Posterior cingulate gyrus (tissue), 11 donors: Measurements from ENCODE around the gene EVC.

Experiments used
- DNase-seq, 10 donors: peaks; one replicate each; pipeline versions ENCODE4 v3.0.0 to v3.0.0-alpha.2; 2020 to 2021; ENCODE audit warnings: mixed read lengths in 3 of 10
- intact Hi-C: fragments of 100-400 bp; cut with DNase I; formaldehyde crosslinking; loops from one replicate; pipeline ENCODE4 v1.15.1; 2023

Gene EVC

GRCh38 chr4:5730436-5730835 is 19.4 kb downstream of the EVC start:
- intact Hi-C loops, result no loop called here
- DNase-seq, result peak in 1 of 10 donors; percentile 21

GRCh38 chr4:5730993-5731990 is 20.3 kb downstream of the EVC start:
- intact Hi-C loops, result no loop called here
- peak in 1 of 10 donors; percentile 78 for DNase-seq

DNA sequence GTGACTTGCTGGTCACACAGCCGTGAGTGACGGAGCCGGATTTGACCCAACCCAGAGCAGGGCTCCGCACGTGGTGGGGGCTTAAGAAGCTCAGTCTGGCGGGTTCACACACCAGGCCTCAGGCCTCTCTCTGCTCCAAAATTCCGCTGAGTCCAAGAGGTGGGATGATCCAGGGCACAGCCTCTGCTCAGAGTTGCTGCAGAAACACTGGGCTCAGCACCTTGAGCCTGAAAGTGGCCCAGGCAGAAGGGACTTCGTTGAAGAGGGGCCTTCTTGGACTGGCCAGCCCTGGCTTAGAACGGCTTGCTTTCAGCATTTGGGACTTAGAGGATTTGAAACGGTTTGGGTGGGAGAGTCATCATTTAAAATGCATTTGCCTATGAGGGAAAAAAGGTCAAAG is 21.2 kb downstream of the EVC start:
- intact Hi-C loops, result no loop called here
- peak in 1 of 10 donors; percentile 52 for DNase-seq

DNA sequence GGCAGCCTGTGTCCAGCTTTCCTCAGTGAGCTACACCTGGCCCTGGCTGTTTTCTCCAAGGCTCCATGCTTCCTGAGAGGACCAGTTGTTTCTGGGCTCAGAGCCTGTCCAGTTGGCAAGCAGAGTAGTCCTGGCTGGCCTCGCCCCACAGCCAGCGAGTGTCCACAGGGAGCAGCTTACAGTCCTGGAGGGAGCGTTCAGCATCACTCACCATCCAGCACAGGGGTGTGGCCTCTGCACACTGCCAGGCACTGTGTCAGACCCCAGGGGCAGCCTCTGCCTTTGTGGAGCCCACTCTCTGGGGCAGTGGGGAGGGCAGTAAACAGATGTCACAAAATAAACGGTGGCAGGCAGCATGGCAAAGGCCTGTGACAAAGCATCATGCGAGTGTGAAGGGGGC is 23.9 kb downstream of the EVC start:
- intact Hi-C loops, result no loop called here
- peak in 1 of 10 donors; percentile 75 for DNase-seq

GRCh38 chr4:5735463-5735862 is 24.5 kb downstream of the EVC start:
- DNase-seq, result no peak
- intact Hi-C loops, result no loop called here

DNA sequence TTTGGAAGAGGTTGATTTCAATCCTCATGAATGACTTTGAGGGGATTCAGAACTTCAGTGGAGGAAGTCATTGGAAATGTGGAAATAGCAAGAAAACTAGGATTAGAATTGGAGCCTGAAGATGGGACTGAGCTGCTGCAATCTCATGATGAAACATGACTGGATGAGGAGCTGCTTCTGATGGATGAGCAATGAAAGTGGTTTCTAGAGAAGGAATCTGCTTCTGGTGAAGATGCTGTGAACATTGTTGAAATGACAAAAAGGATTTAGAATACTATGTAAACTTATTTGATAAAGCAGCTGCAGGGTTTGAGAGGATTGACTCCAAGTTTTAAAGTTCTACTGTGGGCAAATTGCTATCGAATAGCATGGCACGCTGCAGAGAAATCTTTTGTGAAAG is 27.1 kb downstream of the EVC start:
- intact Hi-C loops, result no loop called here
- DNase-seq, result no peak

- intact Hi-C loops, result no loop called here
- DNase-seq, result no peak
Measured at GRCh38 chr4:5742388-5742787, 31.4 kb downstream of the EVC start.

- no peak for DNase-seq
- intact Hi-C loops, result no loop called here
Measured at GRCh38 chr4:5742968-5743367, 32.0 kb downstream of the EVC start.

GRCh38 chr4:5746250-5746649 is 35.2 kb downstream of the EVC start:
- DNase-seq, result peak in 1 of 10 donors; percentile 12
- intact Hi-C loops, result no loop called here

- intact Hi-C loops, result no loop called here
- DNase-seq, result peak in 1 of 10 donors; percentile 34
Measured at GRCh38 chr4:5746829-5747737, 36.1 kb downstream of the EVC start.

GRCh38 chr4:5747738-5748375 is 36.9 kb downstream of the EVC start:
- intact Hi-C loops, result no loop called here

DNA sequence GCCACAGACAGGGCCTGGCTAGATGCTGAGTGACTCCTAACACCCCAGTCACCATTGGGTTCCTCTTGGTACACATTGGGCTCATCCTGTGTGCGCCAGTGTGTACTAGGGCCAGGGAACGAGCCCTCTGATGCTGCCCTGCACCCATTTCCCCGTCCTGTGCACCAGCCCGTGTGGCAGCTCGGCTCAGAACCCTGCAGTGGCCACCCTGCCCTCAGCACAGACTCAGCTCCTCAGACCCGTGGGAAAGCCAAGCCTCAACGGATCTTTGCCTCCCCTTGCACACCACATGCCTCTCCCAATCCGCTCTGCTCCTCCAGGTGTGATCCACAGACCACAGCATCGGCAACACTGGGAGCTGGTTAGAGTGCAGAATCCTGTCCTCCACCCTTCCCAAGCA is 38.6 kb downstream of the EVC start:
- peak in 1 of 10 donors; percentile 44 for DNase-seq
- intact Hi-C loops, result no loop called here

More at GRCh38 chr4:5747738-5748375, 36.9 kb downstream of the EVC start:
- no peak for DNase-seq

- DNase-seq, result peak in 1 of 10 donors; percentile 8
- intact Hi-C loops, result no loop called here
Measured at GRCh38 chr4:5750052-5750945, 39.3 kb downstream of the EVC start.

DNA sequence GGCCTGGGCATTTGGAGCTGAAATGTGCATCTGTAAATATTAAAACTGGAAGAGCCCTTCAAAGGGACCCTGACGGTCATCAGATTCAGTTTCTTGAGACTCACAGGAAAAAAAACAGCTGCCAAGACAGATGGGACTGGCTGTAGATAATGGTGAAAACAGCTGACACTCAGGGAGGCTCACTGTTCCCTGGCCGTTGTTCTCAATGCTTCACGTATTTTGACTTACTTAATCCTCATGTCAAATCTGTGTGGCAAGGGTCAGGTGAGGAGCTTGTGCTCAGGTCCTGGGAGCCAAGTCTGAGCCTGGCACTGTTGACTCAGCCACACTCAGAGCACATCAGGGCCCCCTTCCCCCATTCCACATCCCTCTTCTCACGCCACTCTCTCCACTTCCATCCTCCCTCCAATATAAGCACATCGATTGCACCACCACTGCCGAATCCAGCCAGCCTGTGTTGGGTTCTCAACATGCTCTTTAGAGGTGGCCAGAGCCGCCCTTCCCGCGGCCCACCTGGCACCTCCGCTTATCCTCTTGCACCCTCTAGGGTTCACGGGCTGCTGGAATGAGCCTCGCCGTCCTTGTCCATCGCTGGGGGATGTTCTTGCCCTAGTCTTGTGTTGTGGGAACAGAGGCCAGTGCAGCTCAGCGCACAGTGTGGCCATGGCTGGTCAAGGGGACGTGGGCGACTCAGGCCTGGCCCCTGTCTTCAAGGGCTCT is 40.1 kb downstream of the EVC start:
- intact Hi-C loops, result no loop called here
- no peak for DNase-seq

DNA sequence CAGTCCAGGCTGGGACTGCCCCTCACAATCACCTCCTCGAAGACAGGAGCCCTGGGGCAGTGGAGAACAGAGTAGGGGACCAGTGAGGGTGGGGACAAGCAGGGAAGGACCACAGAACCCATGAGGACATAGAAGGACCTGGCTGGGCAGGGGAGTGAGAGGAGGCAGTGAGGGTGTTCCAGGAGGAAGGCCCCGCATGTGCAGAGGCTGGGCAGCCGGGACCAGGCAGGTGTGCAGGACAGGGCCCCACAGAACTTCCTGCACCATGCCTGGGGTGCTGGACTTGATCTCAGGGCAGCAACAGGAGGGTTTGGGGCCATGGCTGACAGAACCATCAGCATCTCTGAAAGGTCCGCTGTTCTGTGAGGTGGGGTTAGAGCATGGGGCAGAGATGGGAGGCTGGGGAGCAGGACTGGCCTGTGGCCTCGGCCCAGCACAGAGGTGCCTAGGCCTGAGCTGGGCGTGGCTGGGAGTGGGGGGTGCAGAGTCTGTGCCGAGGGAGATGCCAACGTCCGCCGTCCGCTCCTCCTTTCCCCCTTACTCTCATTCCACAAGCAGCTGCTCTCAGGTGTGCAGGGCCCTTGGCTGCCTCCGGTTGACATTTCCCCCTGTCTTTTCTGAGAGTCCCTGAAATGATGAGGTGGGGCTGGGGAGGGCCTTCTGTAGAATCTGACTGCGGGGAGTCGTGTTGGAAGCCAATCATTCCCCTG is 40.8 kb downstream of the EVC start:
- peak in 1 of 10 donors; percentile 61 for DNase-seq
- intact Hi-C loops, result no loop called here

- intact Hi-C loops, result no loop called here
- peak in 1 of 10 donors; percentile 84 for DNase-seq
Measured at GRCh38 chr4:5752376-5753184, 41.6 kb downstream of the EVC start.

DNA sequence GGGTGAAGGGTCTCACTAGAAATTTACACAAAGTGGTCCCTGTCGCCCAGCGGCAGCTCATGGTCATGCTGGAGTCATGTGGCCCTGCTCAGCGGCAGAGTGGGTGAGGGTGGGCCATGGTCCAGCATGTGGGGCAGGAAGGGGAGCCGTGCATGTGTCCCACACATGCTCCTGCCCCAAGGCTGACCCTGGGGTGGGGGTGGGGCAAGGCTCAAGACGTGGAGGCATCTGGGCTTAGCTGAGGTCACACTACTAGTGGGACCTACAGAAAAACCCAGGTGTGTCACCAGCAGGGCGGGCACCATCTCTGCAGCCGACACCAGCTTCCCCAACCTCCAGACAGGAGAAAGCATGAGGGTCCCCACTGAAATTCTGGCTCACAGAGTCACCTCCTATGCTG is 42.4 kb downstream of the EVC start:
- intact Hi-C loops, result no loop called here
- peak in 1 of 10 donors; percentile 65 for DNase-seq
